ENCODE results near the gene CBLIF. TPM values are rescaled to one million over a fixed set of nuclear protein-coding genes. Genes with fewer than 3 reads are reported as not detected.
A peak's percentile ranks its signal among the peaks of the same experiment; 100 is the strongest.

Gene CBLIF
- total and polyA plus RNA-seq, 2 experiments from 2014 or later: 0.69 TPM; not detected in 1

- DNase-seq (ENCODE audit: low read depth in 1 of 2, low spot score in 1 of 2): no peak
- Histone ChIP-seq H3K36me3 (no peaks in the 10 kb centered on the region), H3K9me3 (ENCODE audit: low read depth) (no peaks in the 10 kb centered on the region), H3K27me3 (no peaks in the 10 kb centered on the region), H3K4me3 (no peak overlapping the region), H3K4me1 (ENCODE audit: low read depth) (no peaks in the 10 kb centered on the region), H3K27ac (no peak overlapping the region)
- TF ChIP-seq CTCF (IDR thresholded peaks at IDR 0.05; ENCODE audit: low read depth, low read length): no peak
Observed at GRCh38 chr11:59867946-59868345, 22.6 kb upstream of the CBLIF start.

GRCh38 chr11:59866836-59867235 is 21.5 kb upstream of the CBLIF start:
- DNase-seq (ENCODE audit: low read depth in 1 of 2, low spot score in 1 of 2): no peak
- no peak for TF ChIP-seq CTCF (IDR thresholded peaks at IDR 0.05; ENCODE audit: low read depth, low read length)
- Histone ChIP-seq H3K4me1 (ENCODE audit: low read depth) (no peaks in the 10 kb centered on the region), H3K9me3 (ENCODE audit: low read depth) (no peaks in the 10 kb centered on the region), H3K27me3 (no peaks in the 10 kb centered on the region), H3K4me3 (no peak overlapping the region), H3K27ac (no peak overlapping the region), H3K36me3 (no peaks in the 10 kb centered on the region)

- TF ChIP-seq CTCF (IDR thresholded peaks at IDR 0.05; ENCODE audit: low read depth, low read length): no peak
- H3K9me3 ChIP-seq (ENCODE audit: low read depth): no peaks in the 10 kb centered on the region
- H3K4me1 ChIP-seq (ENCODE audit: low read depth): no peaks in the 10 kb centered on the region
- H3K36me3 ChIP-seq: no peaks in the 10 kb centered on the region
- no peak within 1 kb of the TSS for H3K27ac ChIP-seq
- H3K4me3 ChIP-seq: no peak within 1 kb of the TSS
- DNase-seq (ENCODE audit: low read depth in 1 of 2, low spot score in 1 of 2): peak in 1 of 2 donors; percentile 3
- no peaks in the 10 kb centered on the region for H3K27me3 ChIP-seq
Observed at GRCh38 chr11:59866397-59866796, 21.1 kb upstream of the CBLIF start, which contains the start of gene TCN1. TSS of gene TCN1 (minus strand) at chr11:59866487. CDS start at chr11:59866470, 17 bp downstream.

- H3K36me3 ChIP-seq: no peaks in the 10 kb centered on the region
Observed at GRCh38 chr11:59865031-59865430, 19.7 kb upstream of the CBLIF start.

GRCh38 chr11:59862252-59862651 is 17.0 kb upstream of the CBLIF start:
- TF ChIP-seq CTCF (IDR thresholded peaks at IDR 0.05; ENCODE audit: low read depth, low read length): no peak
- no peak overlapping the region for H3K4me3 ChIP-seq
- H3K9me3 ChIP-seq (ENCODE audit: low read depth): no peaks in the 10 kb centered on the region
- DNase-seq (ENCODE audit: low read depth in 1 of 2, low spot score in 1 of 2): no peak
- H3K27me3 ChIP-seq: no peaks in the 10 kb centered on the region
- no peaks in the 10 kb centered on the region for H3K4me1 ChIP-seq (ENCODE audit: low read depth)
- H3K27ac ChIP-seq: no peak overlapping the region
- H3K36me3 ChIP-seq: no peaks in the 10 kb centered on the region

More at GRCh38 chr11:59865031-59865430, 19.7 kb upstream of the CBLIF start:
- no peak for TF ChIP-seq CTCF (IDR thresholded peaks at IDR 0.05; ENCODE audit: low read depth, low read length)
- peak in 1 of 2 donors; percentile 38 for DNase-seq (ENCODE audit: low read depth in 1 of 2, low spot score in 1 of 2)
- Histone ChIP-seq H3K27me3 (no peaks in the 10 kb centered on the region), H3K4me3 (no peak overlapping the region), H3K9me3 (ENCODE audit: low read depth) (no peaks in the 10 kb centered on the region), H3K4me1 (ENCODE audit: low read depth) (no peaks in the 10 kb centered on the region), H3K27ac (no peak overlapping the region)

- H3K4me3 ChIP-seq: no peak overlapping the region
- no peaks in the 10 kb centered on the region for H3K4me1 ChIP-seq (ENCODE audit: low read depth)
- H3K36me3 ChIP-seq: no peaks in the 10 kb centered on the region
- DNase-seq (ENCODE audit: low read depth in 1 of 2, low spot score in 1 of 2): no peak
- TF ChIP-seq CTCF (IDR thresholded peaks at IDR 0.05; ENCODE audit: low read depth, low read length): no peak
- H3K27me3 ChIP-seq: no peaks in the 10 kb centered on the region
- H3K9me3 ChIP-seq (ENCODE audit: low read depth): no peaks in the 10 kb centered on the region
- H3K27ac ChIP-seq: no peak overlapping the region
Observed at GRCh38 chr11:59859673-59860072, 14.4 kb upstream of the CBLIF start.
